HG03520 (cell line): ENCODE data around the gene PRKAA1.

Experiments used
- ATAC-seq: cut with Tn5 transposase; IDR thresholded peaks from one replicate; pipeline ENCODE4 v1.9.1; 2021; ENCODE audit warnings: mild to moderate bottlenecking, moderate library complexity; ENCODE audit not compliant: unreplicated experiment

Gene PRKAA1

DNA sequence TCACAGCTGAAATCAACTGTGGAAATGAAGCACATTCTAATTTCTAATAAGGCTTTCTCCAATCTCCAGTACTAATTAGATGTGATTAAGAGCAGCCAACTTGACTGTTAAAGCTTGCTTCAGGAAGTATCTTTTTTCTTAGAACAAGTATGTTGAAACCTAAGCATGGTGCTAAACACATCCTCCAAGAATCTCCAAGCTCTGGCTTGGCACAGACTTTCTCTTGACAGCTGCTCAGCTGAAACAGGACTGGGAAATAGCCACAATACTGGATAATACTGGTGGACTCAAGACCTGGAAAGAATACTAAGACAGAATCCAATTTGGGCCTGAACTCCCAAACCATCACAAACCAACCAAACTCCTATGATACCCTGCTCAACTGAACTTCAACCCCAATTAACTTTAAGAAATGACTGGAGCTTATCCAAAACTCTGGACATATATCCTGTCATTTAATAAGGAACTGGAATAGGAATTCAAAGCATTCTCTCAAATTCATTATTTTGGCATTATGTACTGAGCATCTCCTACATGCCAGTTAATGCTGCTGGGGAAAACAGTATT lies 16.2 kb downstream of the PRKAA1 start:
- ATAC-seq: no peak

- no peak for ATAC-seq
These were observed 17.3 kb downstream of the PRKAA1 start for GRCh38 chr5:40780858-40781257.

GRCh38 chr5:40780199-40780598 lies 18.0 kb downstream of the PRKAA1 start:
- ATAC-seq: no peak

DNA sequence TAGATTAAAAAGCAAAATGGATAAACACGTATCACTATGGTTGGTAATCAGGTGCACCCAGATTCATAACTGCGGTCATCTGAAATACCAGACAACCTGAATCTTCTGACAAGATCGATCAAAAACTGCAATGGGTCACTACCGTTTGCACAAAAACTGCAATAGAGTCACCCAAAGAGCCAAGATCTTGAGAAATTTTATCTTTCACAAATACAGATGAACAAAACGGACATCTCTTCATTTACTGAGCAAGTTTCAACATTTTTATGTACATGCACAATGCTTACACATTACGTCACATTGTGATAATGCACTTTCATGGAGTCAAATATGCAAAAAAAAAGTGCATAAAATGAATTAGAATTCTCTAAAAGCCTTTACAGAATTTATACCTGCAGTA lies 18.6 kb downstream of the PRKAA1 start:
- no peak for ATAC-seq

GRCh38 chr5:40778133-40778532 lies 20.0 kb downstream of the PRKAA1 start:
- no peak for ATAC-seq

DNA sequence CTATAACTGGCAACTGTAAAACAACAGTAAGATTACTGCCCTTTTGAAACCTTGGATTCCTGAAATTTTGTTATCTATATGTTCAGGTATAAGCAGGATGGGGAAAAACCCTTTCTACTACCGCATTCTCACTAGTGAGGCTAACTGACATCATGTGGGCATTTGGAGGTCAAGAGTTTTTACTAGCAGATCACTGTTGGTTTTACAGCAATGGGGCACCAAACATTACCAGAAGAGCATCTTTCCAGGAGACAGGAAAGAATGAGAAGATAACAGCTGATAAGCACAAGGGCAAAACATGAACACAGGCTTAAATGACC lies 21.6 kb downstream of the PRKAA1 start:
- no peak for ATAC-seq

DNA sequence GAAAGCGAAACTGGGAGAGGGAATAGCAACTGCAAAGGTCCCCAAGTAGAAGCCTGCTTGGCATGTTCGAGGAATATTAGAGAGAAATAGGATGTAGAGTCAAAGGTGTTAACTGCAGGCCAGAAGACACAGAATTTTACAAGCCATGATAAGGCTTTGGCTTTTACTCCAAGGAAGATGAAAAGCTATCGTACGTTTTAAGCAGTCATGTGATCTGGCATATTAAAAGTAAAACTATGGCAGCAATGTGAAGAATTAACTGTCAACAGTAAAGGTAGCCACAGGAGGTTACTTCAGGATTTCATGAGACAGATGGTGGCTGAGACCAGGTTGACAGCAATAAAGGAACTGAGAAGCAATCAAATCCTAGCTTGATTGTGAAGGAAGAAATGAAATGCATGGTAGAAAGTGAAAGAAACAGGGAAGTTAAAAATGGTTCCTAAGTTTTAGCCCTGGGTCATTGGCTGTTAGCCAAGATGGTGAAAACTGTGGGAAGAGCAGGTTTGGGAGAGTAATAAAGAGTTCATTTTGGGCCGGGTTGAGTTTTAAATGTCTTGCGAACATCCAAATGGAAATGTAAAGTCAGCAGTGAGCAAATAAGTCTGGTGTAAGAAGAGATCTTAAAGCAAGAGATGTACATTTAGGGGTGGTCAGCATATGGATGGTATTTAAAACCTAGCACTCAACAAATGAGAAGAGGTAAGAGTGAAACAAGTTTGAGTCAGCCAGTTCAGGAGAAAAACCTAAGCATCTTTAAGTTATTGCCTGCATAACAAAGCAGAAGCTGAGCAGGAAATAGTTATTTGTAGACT lies 22.1 kb downstream of the PRKAA1 start:
- no peak for ATAC-seq

- no peak for ATAC-seq
These were observed 22.9 kb downstream of the PRKAA1 start for GRCh38 chr5:40775085-40775845.

GRCh38 chr5:40774623-40775022 lies 23.6 kb downstream of the PRKAA1 start:
- no peak for ATAC-seq

DNA sequence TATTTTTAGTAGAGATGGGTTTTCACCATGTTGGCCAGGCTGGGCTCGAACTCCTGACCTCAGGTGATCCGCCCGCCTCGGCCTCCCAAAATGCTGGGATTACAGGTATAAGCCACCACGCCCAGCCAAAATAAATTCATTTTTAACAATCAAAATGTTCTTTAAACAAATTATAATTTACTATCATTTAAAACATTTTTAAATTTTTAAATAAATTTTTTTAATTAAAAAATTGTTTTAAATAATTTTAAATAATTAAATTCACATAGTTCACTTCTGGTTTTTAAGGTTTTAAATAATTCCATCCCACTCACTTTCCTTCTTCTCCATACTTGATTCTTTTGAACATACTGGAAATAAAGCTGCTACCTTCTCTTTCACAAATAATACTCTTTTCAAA lies 27.4 kb downstream of the PRKAA1 start:
- no peak for ATAC-seq

- ATAC-seq: no peak
These were observed 35.5 kb downstream of the PRKAA1 start for GRCh38 chr5:40762705-40763104.

GRCh38 chr5:40757400-40757799 lies 40.8 kb downstream of the PRKAA1 start:
- ATAC-seq: no peak

- ATAC-seq: peak; percentile 86
These were observed 42.5 kb downstream of the PRKAA1 start, which contains the start of gene TTC33 for GRCh38 chr5:40755407-40756365. TTC33 (minus strand) TSS chr5:40755961; CDS start chr5:40747018, 8,943 bp downstream.

GRCh38 chr5:40755093-40755406 lies 43.1 kb downstream of the PRKAA1 start:
- peak; percentile 80 for ATAC-seq

GRCh38 chr5:40754381-40755092 lies 43.6 kb downstream of the PRKAA1 start:
- peak; percentile 33 for ATAC-seq

DNA sequence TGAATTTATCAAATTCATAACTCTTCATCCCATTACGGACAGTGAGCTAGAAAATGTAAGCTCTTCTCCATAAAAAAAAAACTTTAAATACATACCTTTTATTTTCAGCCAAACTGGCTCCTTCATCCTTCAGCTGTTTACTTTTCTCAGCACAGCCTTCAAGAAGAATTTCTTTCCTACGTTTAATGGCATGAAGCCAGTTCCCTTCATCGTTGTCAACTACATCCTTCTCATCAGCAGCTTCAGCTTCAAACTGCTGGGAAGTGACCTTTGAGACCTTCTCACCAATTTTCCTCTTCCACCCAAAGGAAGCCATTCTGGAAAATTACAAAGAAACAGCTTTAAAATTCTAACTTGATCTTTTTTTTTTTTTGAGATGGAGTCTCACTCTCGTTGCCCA lies 51.5 kb downstream of the PRKAA1 start:
- ATAC-seq: no peak

DNA sequence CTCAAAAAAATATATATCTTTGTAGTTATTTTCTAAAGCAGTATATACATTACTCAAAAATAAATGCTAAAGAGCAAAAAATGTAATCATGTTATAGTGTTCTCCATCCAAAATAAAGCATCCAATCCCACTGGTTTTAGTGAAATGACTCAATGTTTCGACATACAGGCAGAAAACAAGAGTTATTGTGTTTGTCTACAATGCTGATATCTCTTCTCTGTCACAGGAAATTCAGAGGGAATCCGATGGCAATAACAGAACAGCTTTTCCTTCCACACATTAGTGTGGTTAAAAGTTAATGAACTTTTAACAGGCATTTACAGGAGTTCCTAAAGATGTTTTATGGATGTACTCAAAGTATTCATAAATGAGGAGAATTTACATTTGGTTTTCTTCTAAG lies 54.4 kb downstream of the PRKAA1 start:
- no peak for ATAC-seq

DNA sequence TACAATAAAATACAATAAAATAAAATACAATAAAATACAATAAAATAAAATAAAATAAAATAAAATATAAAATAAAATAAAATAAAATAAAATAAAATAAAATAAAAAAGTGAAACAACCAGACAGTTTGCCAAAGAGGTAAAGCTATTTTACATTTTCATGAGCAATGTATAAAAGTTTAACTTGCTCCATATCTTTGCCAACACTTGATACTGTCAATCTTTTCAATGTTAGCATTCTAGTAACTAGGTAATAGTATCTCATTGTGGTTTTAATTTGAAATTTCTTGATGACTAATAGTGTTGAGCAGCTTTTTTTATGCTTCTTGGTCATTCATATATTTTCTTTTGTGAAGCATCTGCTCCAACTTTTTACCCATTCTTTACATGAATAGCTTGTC lies 59.7 kb downstream of the PRKAA1 start:
- ATAC-seq: no peak

- ATAC-seq: peak; percentile 91
These were observed 61.9 kb downstream of the PRKAA1 start for GRCh38 chr5:40736103-40736875.

- no peak for ATAC-seq
These were observed 62.6 kb downstream of the PRKAA1 start for GRCh38 chr5:40735609-40736008.
